HAP-1 (cell line): ENCODE results near the gene PTPN2.

Experiments
- DNase-seq, 2 experiments: peaks; one replicate each; pipeline ENCODE4 v3.0.0-alpha.2; 2016 to 2020; ENCODE audit warnings: low spot score in 2 of 2
- H3K27me3 ChIP-seq: fragments of 250-450 bp; sonication (Bioruptor Pico); 2 replicates; pipeline ENCODE4 v1.5.1; 2020; ENCODE audit warnings: low read depth, mild to moderate bottlenecking, moderate library complexity
- H3K36me3 ChIP-seq: fragments of 250-450 bp; sonication (Bioruptor Pico); replicated peaks from 2 replicates; pipeline ENCODE4 v1.5.1; 2020; ENCODE audit warnings: mild to moderate bottlenecking
- H3K4me1 ChIP-seq: fragments of 250-450 bp; sonication (Bioruptor Pico); 2 replicates; pipeline ENCODE4 v1.5.1; 2020; ENCODE audit warnings: mild to moderate bottlenecking
- H3K4me3 ChIP-seq: fragments of 250-450 bp; sonication (Bioruptor Pico); 2 replicates; pipeline ENCODE4 v1.5.1; 2020; ENCODE audit warnings: mild to moderate bottlenecking, moderate library complexity
- H3K9me3 ChIP-seq: fragments of 250-450 bp; sonication (Bioruptor Pico); 2 replicates; pipeline ENCODE4 v1.5.1; 2020; ENCODE audit warnings: mild to moderate bottlenecking, moderate library complexity
- in situ Hi-C: fragments of 300-500 bp; cut with MboI; formaldehyde crosslinking; loops from 3 replicates; pipeline ENCODE4 v1.14.3; 2020; ENCODE audit warnings: low sequenced_read_pairs, inconsistent platforms, mixed read lengths

The PTPN2 gene

GRCh38 chr18:12860530-12860929 is 23.5 kb downstream of the PTPN2 start:
- Histone ChIP-seq H3K4me1 (peaks cover 18% of the 10 kb centered on the region), H3K9me3 (no peaks in the 10 kb centered on the region), H3K27me3 (no peaks in the 10 kb centered on the region), H3K36me3 (no peaks in the 10 kb centered on the region), H3K4me3 (no peak overlapping the region)
- in situ Hi-C loops: no loop called here
- no peak for DNase-seq

GRCh38 chr18:12858991-12859390 is 25.0 kb downstream of the PTPN2 start:
- no peak for DNase-seq
- Histone ChIP-seq H3K4me1 (peaks cover 16% of the 10 kb centered on the region), H3K9me3 (no peaks in the 10 kb centered on the region), H3K4me3 (no peak overlapping the region), H3K27me3 (no peaks in the 10 kb centered on the region), H3K36me3 (no peaks in the 10 kb centered on the region)
- in situ Hi-C loops: no loop called here

GRCh38 chr18:12857991-12858544 is 26.0 kb downstream of the PTPN2 start:
- H3K9me3 ChIP-seq: no peaks in the 10 kb centered on the region
- H3K4me1 ChIP-seq: peaks cover 14% of the 10 kb centered on the region
- DNase-seq: no peak
- no peaks in the 10 kb centered on the region for H3K27me3 ChIP-seq
- no peaks in the 10 kb centered on the region for H3K36me3 ChIP-seq
- no peak overlapping the region for H3K4me3 ChIP-seq
- in situ Hi-C loops: no loop called here

GRCh38 chr18:12857215-12857905 is 26.7 kb downstream of the PTPN2 start:
- Histone ChIP-seq H3K4me3 (no peak overlapping the region), H3K27me3 (no peaks in the 10 kb centered on the region), H3K9me3 (no peaks in the 10 kb centered on the region), H3K36me3 (no peaks in the 10 kb centered on the region), H3K4me1 (peaks cover 10% of the 10 kb centered on the region)
- in situ Hi-C loops: no loop called here
- DNase-seq: no peak

GRCh38 chr18:12855916-12856315 is 28.1 kb downstream of the PTPN2 start:
- in situ Hi-C loops: no loop called here
- Histone ChIP-seq H3K4me3 (no peak overlapping the region), H3K9me3 (no peaks in the 10 kb centered on the region), H3K27me3 (no peaks in the 10 kb centered on the region), H3K4me1 (no peaks in the 10 kb centered on the region), H3K36me3 (no peaks in the 10 kb centered on the region)
- no peak for DNase-seq

GRCh38 chr18:12852566-12853315 is 31.3 kb downstream of the PTPN2 start:
- H3K27me3 ChIP-seq: no peaks in the 10 kb centered on the region
- no peaks in the 10 kb centered on the region for H3K9me3 ChIP-seq
- DNase-seq: no peak
- in situ Hi-C loops: no loop called here
- no peaks in the 10 kb centered on the region for H3K36me3 ChIP-seq
- no peaks in the 10 kb centered on the region for H3K4me1 ChIP-seq
- H3K4me3 ChIP-seq: no peak overlapping the region

GRCh38 chr18:12851716-12852115 is 32.3 kb downstream of the PTPN2 start:
- Histone ChIP-seq H3K4me1 (no peaks in the 10 kb centered on the region), H3K9me3 (no peaks in the 10 kb centered on the region), H3K4me3 (no peak overlapping the region), H3K27me3 (no peaks in the 10 kb centered on the region), H3K36me3 (no peaks in the 10 kb centered on the region)
- DNase-seq: no peak
- in situ Hi-C loops: no loop called here

GRCh38 chr18:12849548-12849947 is 34.5 kb downstream of the PTPN2 start:
- Histone ChIP-seq H3K9me3 (no peaks in the 10 kb centered on the region), H3K4me3 (no peak overlapping the region), H3K36me3 (no peaks in the 10 kb centered on the region), H3K27me3 (no peaks in the 10 kb centered on the region), H3K4me1 (no peaks in the 10 kb centered on the region)
- in situ Hi-C loops: no loop called here
- DNase-seq: no peak

GRCh38 chr18:12848405-12848804 is 35.6 kb downstream of the PTPN2 start:
- in situ Hi-C loops: no loop called here
- Histone ChIP-seq H3K27me3 (no peaks in the 10 kb centered on the region), H3K36me3 (no peaks in the 10 kb centered on the region), H3K9me3 (no peaks in the 10 kb centered on the region), H3K4me3 (no peak overlapping the region), H3K4me1 (no peaks in the 10 kb centered on the region)
- DNase-seq: no peak

GRCh38 chr18:12844391-12844790 is 39.6 kb downstream of the PTPN2 start:
- H3K27me3 ChIP-seq: no peaks in the 10 kb centered on the region
- in situ Hi-C loops: no loop called here
- H3K9me3 ChIP-seq: no peaks in the 10 kb centered on the region
- H3K4me1 ChIP-seq: no peaks in the 10 kb centered on the region
- DNase-seq: no peak
- H3K36me3 ChIP-seq: no peaks in the 10 kb centered on the region
- H3K4me3 ChIP-seq: no peak overlapping the region

- H3K4me1 ChIP-seq: no peaks in the 10 kb centered on the region
- in situ Hi-C loops: no loop called here
- H3K36me3 ChIP-seq: no peaks in the 10 kb centered on the region
- no peaks in the 10 kb centered on the region for H3K27me3 ChIP-seq
- no peak overlapping the region for H3K4me3 ChIP-seq
- DNase-seq: no peak
- no peaks in the 10 kb centered on the region for H3K9me3 ChIP-seq
These were observed 40.4 kb downstream of the PTPN2 start for GRCh38 chr18:12843420-12844350.

- no peak for DNase-seq
- Histone ChIP-seq H3K4me1 (peaks cover 3% of the 10 kb centered on the region), H3K4me3 (no peak overlapping the region), H3K27me3 (no peaks in the 10 kb centered on the region), H3K36me3 (no peaks in the 10 kb centered on the region), H3K9me3 (no peaks in the 10 kb centered on the region)
- in situ Hi-C loops: no loop called here
These were observed 41.3 kb downstream of the PTPN2 start for GRCh38 chr18:12842459-12843380.

- in situ Hi-C loops: no loop called here
- peaks cover 7% of the 10 kb centered on the region for H3K4me1 ChIP-seq
These were observed 43.0 kb downstream of the PTPN2 start for GRCh38 chr18:12841070-12841469.

More at GRCh38 chr18:12841070-12841469, 43.0 kb downstream of the PTPN2 start:
- Histone ChIP-seq H3K4me3 (no peak overlapping the region), H3K9me3 (no peaks in the 10 kb centered on the region), H3K27me3 (no peaks in the 10 kb centered on the region), H3K36me3 (no peaks in the 10 kb centered on the region)
- DNase-seq: no peak
